HG02884 (cell line): Measurements from ENCODE around the gene ZNF17.

Experiments
- ATAC-seq: cut with Tn5 transposase; IDR thresholded peaks from one replicate; pipeline ENCODE4 v1.9.1; 2021; ENCODE audit warnings: mild to moderate bottlenecking, moderate library complexity; ENCODE audit not compliant: unreplicated experiment

ZNF17 gene

DNA sequence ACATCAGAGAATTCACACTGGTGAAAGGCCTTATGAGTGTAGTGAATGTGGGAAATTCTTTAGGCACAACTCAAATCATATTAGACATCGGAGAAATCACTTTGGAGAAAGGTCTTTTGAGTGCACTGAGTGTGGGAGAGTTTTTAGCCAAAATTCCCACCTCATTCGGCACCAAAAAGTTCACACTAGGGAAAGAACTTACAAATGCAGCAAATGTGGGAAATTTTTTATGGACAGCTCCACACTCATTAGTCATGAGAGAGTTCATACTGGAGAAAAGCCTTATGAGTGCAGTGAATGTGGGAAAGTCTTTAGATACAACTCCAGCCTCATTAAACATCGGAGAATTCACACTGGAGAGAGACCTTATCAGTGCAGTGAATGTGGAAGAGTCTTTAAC is 10.1 kb downstream of the ZNF17 start:
- no peak for ATAC-seq

- ATAC-seq = no peak
Observed at GRCh38 chr19:57434386-57435061, 23.6 kb downstream of the ZNF17 start.

- ATAC-seq = peak; percentile 96
Observed at GRCh38 chr19:57435062-57435978, 24.4 kb downstream of the ZNF17 start, which contains the start of gene ZNF749. Gene ZNF749 (plus strand): TSS chr19:57435325. CDS start chr19:57435579, 254 bp downstream.

GRCh38 chr19:57436417-57436816 is 25.5 kb downstream of the ZNF17 start:
- ATAC-seq = no peak

- no peak for ATAC-seq
Observed at GRCh38 chr19:57437931-57438330, 27.0 kb downstream of the ZNF17 start.

GRCh38 chr19:57438925-57439324 is 28.0 kb downstream of the ZNF17 start:
- no peak for ATAC-seq

DNA sequence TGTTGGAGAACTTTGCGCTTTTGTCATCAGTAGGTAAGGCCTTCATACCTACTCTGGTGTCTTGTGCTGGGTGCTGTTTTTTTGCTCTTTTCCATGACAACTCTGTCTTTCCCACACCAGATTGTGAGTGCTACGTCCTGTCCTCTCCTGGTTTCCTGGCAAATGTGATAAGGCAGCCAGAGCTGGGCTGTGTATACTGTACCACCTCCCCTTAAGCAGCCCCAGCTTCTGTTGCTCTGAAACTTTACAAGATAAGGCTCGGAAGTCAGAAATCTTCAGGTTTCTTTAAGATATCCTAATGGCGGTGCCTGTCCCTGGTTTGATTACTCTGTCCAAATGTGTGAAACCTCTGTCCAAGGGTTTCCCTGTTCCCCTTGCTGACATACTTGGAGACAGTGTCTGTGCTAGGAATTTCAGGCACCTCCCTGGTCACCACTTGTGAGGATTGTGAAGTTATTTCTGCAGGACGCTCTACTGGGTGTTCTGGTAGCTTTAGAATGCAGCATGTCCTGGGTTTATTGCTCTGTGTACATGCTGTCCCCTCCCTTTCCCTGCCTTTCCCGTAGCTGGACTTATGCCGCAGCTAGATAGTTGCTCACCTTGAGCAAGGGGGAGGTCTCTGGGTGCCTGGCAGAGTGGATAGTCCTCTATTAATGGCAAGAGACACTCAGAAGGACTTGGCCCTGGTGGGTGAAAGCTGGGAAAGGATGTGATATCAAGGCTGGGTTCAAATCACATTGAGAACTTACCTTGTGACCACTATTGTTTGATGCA is 31.2 kb downstream of the ZNF17 start:
- ATAC-seq = no peak

GRCh38 chr19:57443121-57443696 is 32.2 kb downstream of the ZNF17 start:
- no peak for ATAC-seq

- no peak for ATAC-seq
Observed at GRCh38 chr19:57452307-57452706, 41.3 kb downstream of the ZNF17 start.

DNA sequence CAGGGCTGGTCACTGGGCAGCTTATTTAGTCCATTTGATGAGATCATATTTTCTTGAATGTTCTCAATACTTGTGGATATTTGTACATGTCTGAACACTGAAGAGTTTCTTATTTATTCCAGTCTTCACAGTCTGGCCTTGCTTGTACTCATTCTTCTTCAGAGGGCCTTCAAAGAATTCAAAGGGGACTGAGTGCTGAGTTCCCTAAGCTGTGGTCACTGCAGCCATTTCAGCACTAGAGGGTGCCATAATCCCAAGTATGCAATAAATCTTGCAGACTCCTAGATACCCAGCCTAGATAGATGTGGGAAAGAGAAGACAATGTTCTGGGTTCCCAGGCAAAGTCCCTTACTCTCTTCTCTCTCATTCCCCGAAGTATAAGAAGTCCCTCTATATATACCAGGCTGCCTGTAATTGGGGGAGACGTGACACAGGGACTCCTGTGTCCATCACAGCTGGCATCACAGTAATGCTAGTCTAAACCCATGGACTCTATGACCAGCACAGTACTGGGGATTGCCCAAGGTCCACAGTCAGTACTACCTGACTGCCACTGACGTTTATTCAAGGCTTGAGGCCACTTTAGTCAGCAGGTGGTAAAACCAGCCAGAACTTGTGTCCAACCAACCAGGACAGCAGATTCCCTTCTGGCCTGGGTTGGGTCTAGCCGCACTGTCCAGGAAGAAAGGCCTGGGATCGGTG is 54.9 kb downstream of the ZNF17 start:
- no peak for ATAC-seq

DNA sequence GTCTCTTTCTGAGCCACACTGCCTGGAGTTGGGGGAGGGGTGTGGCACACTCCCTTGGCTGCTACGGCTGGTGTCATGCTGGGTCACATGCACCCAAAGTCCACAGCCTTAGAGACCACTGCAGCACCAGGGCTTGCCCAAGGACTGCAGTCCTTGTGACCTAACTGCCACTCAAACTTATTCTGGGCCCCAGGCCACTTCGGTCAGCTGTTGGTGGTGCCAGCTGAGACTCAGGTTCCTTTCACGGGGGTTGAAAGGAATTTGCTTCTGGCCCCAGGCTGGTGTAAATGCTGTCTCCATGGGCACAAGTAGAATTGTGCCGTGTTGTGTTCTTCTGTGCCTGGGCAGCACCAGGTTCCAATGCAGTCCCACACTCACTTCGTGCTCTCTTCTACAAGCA is 55.5 kb downstream of the ZNF17 start:
- no peak for ATAC-seq
